Measurements from ENCODE around the gene KIFC1. TPM values are rescaled to one million over a fixed set of nuclear protein-coding genes. Genes with fewer than 3 reads are reported as not detected.
"Not testable (repeated sequence)": the region's sequence is repeated elsewhere in the genome, so short reads cannot be mapped to it uniquely, and the experiment has no call there.

Gene KIFC1
- total and polyA plus RNA-seq, 7 donors: 0.15 to 1.0 (median 0.22) TPM; not detected in 1

GRCh38 chr6:33375143-33375671, 16.4 kb upstream of the KIFC1 start:
- 14 to 15% (median 14%) methylated on average over 9 of the region's 9 CpGs for WGBS, 3 donors
- TF ChIP-seq CTCF (IDR thresholded peaks at IDR 0.05): no peak
- no peak overlapping the region for H3K4me3 ChIP-seq
- H3K27me3 ChIP-seq (ENCODE audit: insufficient read depth in 3 of 3, low read length in 2 of 3): no peaks in the 10 kb centered on the region
- peak overlapping the region; percentile 36 for H3K27ac ChIP-seq
- no peaks in the 10 kb centered on the region for H3K36me3 ChIP-seq (ENCODE audit: insufficient read depth in 1 of 2, low read depth in 1 of 2)
- H3K9me3 ChIP-seq: no peaks in the 10 kb centered on the region
- ATAC-seq (peak; percentile 70 to 95 (median 84)), DNase-seq (peak; percentile 60 to 77)
- intact Hi-C loops (cut with DNase I): loop anchor here in 1 of 2 donors (5.0 kb wide), 1 partner anchor 77 kb away; the partner anchor contains the start of gene ZBTB9
- peaks cover 28% of the 10 kb centered on the region for H3K4me1 ChIP-seq

GRCh38 chr6:33377171-33377570, 14.5 kb upstream of the KIFC1 start:
- H3K27ac ChIP-seq: no peak overlapping the region
- 69 to 80% (median 73%) methylated on average over 4 of the region's 4 CpGs for WGBS, 3 donors
- no peaks in the 10 kb centered on the region for H3K9me3 ChIP-seq
- H3K27me3 ChIP-seq (ENCODE audit: insufficient read depth in 3 of 3, low read length in 2 of 3): no peaks in the 10 kb centered on the region
- H3K4me1 ChIP-seq: peaks cover 26% of the 10 kb centered on the region
- no peak for TF ChIP-seq CTCF (IDR thresholded peaks at IDR 0.05)
- DNase-seq (no peak), ATAC-seq (no peak)
- no peaks in the 10 kb centered on the region for H3K36me3 ChIP-seq (ENCODE audit: insufficient read depth in 1 of 2, low read depth in 1 of 2)
- H3K4me3 ChIP-seq: no peak overlapping the region
- intact Hi-C loops (cut with DNase I): loop anchor here in 1 of 2 donors (5.0 kb wide), 1 partner anchor 75 kb away; the partner anchor contains the start of gene ZBTB9

- intact Hi-C loops (cut with DNase I): loop anchor here in 1 of 2 donors (5.0 kb wide), 1 partner anchor 73 kb away; the partner anchor contains the start of gene ZBTB9
- H3K27ac ChIP-seq; H3K36me3 ChIP-seq (ENCODE audit: insufficient read depth in 1 of 2, low read depth in 1 of 2); H3K27me3 ChIP-seq (ENCODE audit: insufficient read depth in 3 of 3, low read length in 2 of 3); H3K4me3 ChIP-seq; H3K9me3 ChIP-seq; DNase-seq; ATAC-seq: not testable (repeated sequence)
- 91 to 96% (median 94%) methylated on average over 10 of the region's 10 CpGs for WGBS, 3 donors
- H3K4me1 ChIP-seq: peaks cover 16% of the 10 kb centered on the region
Observed at GRCh38 chr6:33379184-33379583, 12.4 kb upstream of the KIFC1 start.

GRCh38 chr6:33380272-33380981, 11.2 kb upstream of the KIFC1 start:
- Histone ChIP-seq H3K9me3 (no peaks in the 10 kb centered on the region), H3K36me3 (ENCODE audit: insufficient read depth in 1 of 2, low read depth in 1 of 2) (no peaks in the 10 kb centered on the region), H3K27ac (no peak overlapping the region), H3K27me3 (ENCODE audit: insufficient read depth in 3 of 3, low read length in 2 of 3) (no peaks in the 10 kb centered on the region), H3K4me3 (no peak overlapping the region), H3K4me1 (peaks cover 4% of the 10 kb centered on the region)
- 80 to 85% (median 80%) methylated on average over 2 of the region's 2 CpGs for WGBS, 3 donors
- no peak for ATAC-seq
- intact Hi-C loops (cut with DNase I): no loop called here
- no peak for DNase-seq
- no peak for TF ChIP-seq CTCF (IDR thresholded peaks at IDR 0.05)

- TF ChIP-seq CTCF (IDR thresholded peaks at IDR 0.05): no peak
- DNase-seq: no peak
- no peak overlapping the region for H3K4me3 ChIP-seq
- no peaks in the 10 kb centered on the region for H3K27me3 ChIP-seq (ENCODE audit: insufficient read depth in 3 of 3, low read length in 2 of 3)
- no peaks in the 10 kb centered on the region for H3K9me3 ChIP-seq
- intact Hi-C loops (cut with DNase I): no loop called here
- ATAC-seq: no peak
- no peak overlapping the region for H3K27ac ChIP-seq
- WGBS, 3 donors: 67 to 76% (median 73%) methylated on average over 10 of the region's 10 CpGs
- H3K36me3 ChIP-seq (ENCODE audit: insufficient read depth in 1 of 2, low read depth in 1 of 2): no peaks in the 10 kb centered on the region
- no peaks in the 10 kb centered on the region for H3K4me1 ChIP-seq
Observed at GRCh38 chr6:33383427-33384185, 8.0 kb upstream of the KIFC1 start.

Measured in psoas muscle (tissue), 8 donors.